Occipital lobe (tissue), 2 donors: ENCODE data around the gene UGT3A1. TPM values are rescaled to one million over a fixed set of nuclear protein-coding genes. Genes with fewer than 3 reads are reported as not detected.
"Not testable (repeated sequence)": the region's sequence is repeated elsewhere in the genome, so short reads cannot be mapped to it uniquely, and the experiment has no call there.

Source experiments
- DNase-seq: peaks from one replicate; lab custom pipeline; 2025; lab: John Stamatoyannopoulos, UW
- total RNA-seq: library from RNA; depleted of rRNA; stranded (reverse); fragments of >200 nt; gene quantifications from one replicate; pipeline ENCODE4 v1.2.3, GENCODE V29; 2014

Gene UGT3A1
- total RNA-seq: not detected

- no peak for DNase-seq
Measured at GRCh38 chr5:35990941-35991611, at the start of gene UGT3A1. Gene UGT3A1, minus strand, starts transcription at chr5:35991390. Its CDS starts 150 bp downstream, at chr5:35991240.

- DNase-seq: no peak
Measured at GRCh38 chr5:36035696-36036095, 44.5 kb upstream of the UGT3A1 start.

- DNase-seq: not testable (repeated sequence)
Measured at GRCh38 chr5:36034536-36035134, 43.4 kb upstream of the UGT3A1 start.

GRCh38 chr5:36033486-36033885, 42.3 kb upstream of the UGT3A1 start:
- no peak for DNase-seq

- DNase-seq: no peak
Measured at GRCh38 chr5:36033047-36033446, 41.9 kb upstream of the UGT3A1 start.

- no peak for DNase-seq
Measured at GRCh38 chr5:36031223-36031622, 40.0 kb upstream of the UGT3A1 start.

- DNase-seq: no peak
Measured at GRCh38 chr5:36029914-36030313, 38.7 kb upstream of the UGT3A1 start.

GRCh38 chr5:36028816-36029465, 37.8 kb upstream of the UGT3A1 start:
- no peak for DNase-seq

- DNase-seq: no peak
Measured at GRCh38 chr5:36027711-36028110, 36.5 kb upstream of the UGT3A1 start.

- no peak for DNase-seq
Measured at GRCh38 chr5:36026706-36027465, 35.7 kb upstream of the UGT3A1 start.

GRCh38 chr5:36022246-36022645, 31.1 kb upstream of the UGT3A1 start:
- DNase-seq: not testable (repeated sequence)

GRCh38 chr5:36019584-36019983, 28.4 kb upstream of the UGT3A1 start:
- not testable (repeated sequence) for DNase-seq

GRCh38 chr5:36017622-36018021, 26.4 kb upstream of the UGT3A1 start:
- DNase-seq: no peak

- DNase-seq: no peak
Measured at GRCh38 chr5:36017004-36017403, 25.8 kb upstream of the UGT3A1 start.

GRCh38 chr5:36013182-36013581, 22.0 kb upstream of the UGT3A1 start:
- no peak for DNase-seq

GRCh38 chr5:36009698-36010097, 18.5 kb upstream of the UGT3A1 start:
- DNase-seq: no peak

- no peak for DNase-seq
Measured at GRCh38 chr5:36007366-36007765, 16.2 kb upstream of the UGT3A1 start.

- no peak for DNase-seq
Measured at GRCh38 chr5:36006163-36006562, 15.0 kb upstream of the UGT3A1 start.

GRCh38 chr5:36001032-36001431, 9.8 kb upstream of the UGT3A1 start:
- DNase-seq: no peak

GRCh38 chr5:35999547-35999946, 8.4 kb upstream of the UGT3A1 start:
- DNase-seq: no peak

- no peak for DNase-seq
Measured at GRCh38 chr5:35996076-35996475, 4.9 kb upstream of the UGT3A1 start.

- DNase-seq: no peak
Measured at GRCh38 chr5:35990520-35990919, 670 bp downstream of the UGT3A1 start.
